Renal cortical epithelial cell (primary cell): ENCODE measurements around the gene TRMT6. TPM values are rescaled to one million over a fixed set of nuclear protein-coding genes. Genes with fewer than 3 reads are reported as not detected.
A peak's percentile ranks its signal among the peaks of the same experiment; 100 is the strongest.

ENCODE experiments used
- DNase-seq: peaks from one replicate; pipeline ENCODE4 v3.0.0-alpha.2; 2011; ENCODE audit warnings: low read depth
- total RNA-seq: library from RNA; depleted of rRNA; stranded (reverse); fragments of >200 nt; gene quantifications from 2 replicates; pipeline ENCODE4 v1.2.3, GENCODE V29; 2014

TRMT6 gene, protein sequence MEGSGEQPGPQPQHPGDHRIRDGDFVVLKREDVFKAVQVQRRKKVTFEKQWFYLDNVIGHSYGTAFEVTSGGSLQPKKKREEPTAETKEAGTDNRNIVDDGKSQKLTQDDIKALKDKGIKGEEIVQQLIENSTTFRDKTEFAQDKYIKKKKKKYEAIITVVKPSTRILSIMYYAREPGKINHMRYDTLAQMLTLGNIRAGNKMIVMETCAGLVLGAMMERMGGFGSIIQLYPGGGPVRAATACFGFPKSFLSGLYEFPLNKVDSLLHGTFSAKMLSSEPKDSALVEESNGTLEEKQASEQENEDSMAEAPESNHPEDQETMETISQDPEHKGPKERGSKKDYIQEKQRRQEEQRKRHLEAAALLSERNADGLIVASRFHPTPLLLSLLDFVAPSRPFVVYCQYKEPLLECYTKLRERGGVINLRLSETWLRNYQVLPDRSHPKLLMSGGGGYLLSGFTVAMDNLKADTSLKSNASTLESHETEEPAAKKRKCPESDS
- 15.1 and 18.8 TPM in 2 replicates for total RNA-seq

- DNase-seq: peak; percentile 94
Observed at GRCh38 chr20:5950271-5951031, at the start of gene TRMT6, which contains the start of gene MCM8. Gene TRMT6, minus strand, starts transcription at chr20:5950533. Its CDS starts 128 bp downstream, at chr20:5950405. Gene MCM8, plus strand, starts transcription at chr20:5950652. Its CDS starts 1,364 bp downstream, at chr20:5952016.

- no peak for DNase-seq
Observed at GRCh38 chr20:5999783-6000182, 49.5 kb upstream of the TRMT6 start.

GRCh38 chr20:5996765-5997164 lies 46.4 kb upstream of the TRMT6 start:
- DNase-seq: peak; percentile 60

- DNase-seq: peak; percentile 91
Observed at GRCh38 chr20:5991623-5992441, 41.5 kb upstream of the TRMT6 start.

GRCh38 chr20:5990946-5991345 lies 40.6 kb upstream of the TRMT6 start:
- DNase-seq: peak; percentile 71

- DNase-seq: no peak
Observed at GRCh38 chr20:5989539-5989938, 39.2 kb upstream of the TRMT6 start.

DNA sequence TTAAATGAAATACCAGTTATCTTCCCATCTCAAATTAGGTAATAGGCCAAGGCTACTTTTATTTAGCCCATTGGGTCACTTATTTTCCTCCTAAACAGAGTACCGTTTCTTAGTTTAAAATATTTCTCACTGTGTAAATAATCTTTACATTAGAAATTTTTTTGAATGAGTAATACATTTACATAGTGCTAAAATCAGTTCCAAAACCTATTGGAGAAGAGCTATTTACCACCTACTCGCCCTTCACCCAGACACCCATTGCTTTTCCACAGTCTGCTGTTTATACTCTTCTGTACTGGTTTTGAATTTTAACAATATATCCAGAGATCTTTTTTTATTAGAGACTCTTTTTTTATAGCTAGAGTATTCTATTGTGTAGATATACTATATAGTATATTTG lies 37.0 kb upstream of the TRMT6 start:
- no peak for DNase-seq

- DNase-seq: no peak
Observed at GRCh38 chr20:5980720-5981538, 30.6 kb upstream of the TRMT6 start.

DNA sequence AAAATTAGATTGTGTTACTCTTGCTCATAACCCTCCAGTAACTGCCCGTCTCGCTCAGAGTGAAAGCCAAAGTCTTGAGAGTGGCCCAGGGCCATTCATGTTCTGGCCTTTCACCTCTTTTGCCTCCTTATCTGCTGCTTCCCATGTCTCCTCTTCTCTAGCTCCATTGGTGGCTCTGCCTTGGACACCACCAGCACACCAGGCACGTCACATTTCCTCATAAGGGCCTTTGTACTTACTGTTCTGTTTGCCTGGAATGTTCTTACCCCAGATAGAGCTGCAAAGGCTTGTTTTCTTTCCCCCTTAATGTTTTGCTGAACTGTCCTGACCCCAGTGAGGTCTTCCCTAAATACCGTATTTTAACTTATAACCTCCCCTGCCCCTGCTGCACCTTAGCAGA lies 29.5 kb upstream of the TRMT6 start:
- no peak for DNase-seq

- no peak for DNase-seq
Observed at GRCh38 chr20:5977975-5978374, 27.6 kb upstream of the TRMT6 start.

- no peak for DNase-seq
Observed at GRCh38 chr20:5977223-5977622, 26.9 kb upstream of the TRMT6 start.

DNA sequence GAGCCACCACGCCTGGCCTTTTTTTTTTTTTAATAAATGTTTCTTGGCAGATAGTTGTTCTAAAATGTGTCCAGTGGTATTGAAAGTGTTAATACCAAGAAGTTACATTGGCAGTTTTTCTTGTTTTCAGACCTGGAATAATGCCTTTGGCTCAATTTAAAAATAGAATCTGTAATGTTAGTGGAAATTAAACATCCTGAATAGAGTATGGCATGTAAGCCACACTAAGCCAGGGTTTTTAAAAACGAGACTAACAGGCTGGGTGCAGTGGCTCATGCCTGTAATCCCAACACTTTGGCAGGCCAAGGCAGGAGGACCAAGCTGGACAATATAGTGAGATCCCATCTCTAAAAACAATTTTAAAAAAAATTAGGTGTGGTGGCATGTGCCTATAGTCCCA lies 25.4 kb upstream of the TRMT6 start:
- DNase-seq: no peak

DNA sequence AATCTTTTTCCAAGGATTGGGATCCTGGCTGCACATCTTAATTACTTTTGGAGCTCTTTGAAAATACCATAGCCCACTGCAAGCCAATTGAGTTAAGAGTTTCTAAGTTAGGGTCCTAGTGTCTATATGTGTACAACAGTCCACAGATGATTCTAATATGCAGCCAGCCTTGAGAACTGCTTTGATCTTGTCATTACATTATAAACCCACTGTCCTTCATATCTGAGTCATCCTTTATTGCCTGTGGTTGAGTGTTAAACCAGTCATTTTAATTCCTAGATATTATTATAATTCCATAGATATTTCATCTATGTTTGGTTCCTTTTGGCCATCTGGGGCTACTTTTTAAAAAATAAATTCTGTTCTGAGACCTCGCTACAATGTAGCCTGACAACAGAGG lies 24.2 kb upstream of the TRMT6 start:
- peak; percentile 33 for DNase-seq

DNA sequence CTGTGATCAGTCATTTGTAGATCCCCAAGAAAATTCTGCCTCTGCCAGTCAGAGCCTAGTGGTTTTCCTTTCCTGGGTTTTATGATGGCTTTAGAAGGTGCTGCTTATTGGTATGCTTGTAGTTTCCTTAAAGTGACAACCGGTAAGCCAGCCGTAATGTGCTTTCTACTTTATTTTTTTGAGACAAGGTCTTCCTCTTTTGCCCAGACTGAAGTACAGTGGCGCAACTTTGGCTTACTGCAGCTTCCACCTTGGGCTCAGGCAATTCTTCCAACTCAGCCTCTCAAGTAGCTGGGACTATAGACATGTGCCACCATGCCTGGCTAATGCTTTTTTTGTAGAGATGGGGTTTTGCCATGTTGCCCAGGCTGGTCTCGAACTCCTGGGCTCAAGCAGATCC lies 23.6 kb upstream of the TRMT6 start:
- peak; percentile 29 for DNase-seq

DNA sequence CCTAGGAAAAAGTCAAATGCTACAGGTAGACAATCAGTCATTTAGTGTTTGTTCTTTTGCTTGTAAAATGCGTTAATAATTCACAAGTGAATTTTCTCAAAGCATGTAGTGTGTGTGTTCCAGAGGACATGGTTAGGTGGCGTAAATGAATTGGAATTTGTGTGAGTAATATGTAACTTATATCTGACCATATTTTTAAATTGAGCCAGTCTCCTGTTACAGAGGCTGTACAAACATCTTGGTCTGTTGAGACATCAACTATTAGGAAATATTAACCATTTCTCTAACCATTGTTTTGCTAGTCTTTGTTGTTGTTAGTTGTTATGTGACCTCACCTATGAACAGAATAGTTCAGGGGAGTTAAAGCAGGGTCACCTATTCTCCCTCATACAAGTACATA lies 22.8 kb upstream of the TRMT6 start:
- DNase-seq: peak; percentile 100

DNA sequence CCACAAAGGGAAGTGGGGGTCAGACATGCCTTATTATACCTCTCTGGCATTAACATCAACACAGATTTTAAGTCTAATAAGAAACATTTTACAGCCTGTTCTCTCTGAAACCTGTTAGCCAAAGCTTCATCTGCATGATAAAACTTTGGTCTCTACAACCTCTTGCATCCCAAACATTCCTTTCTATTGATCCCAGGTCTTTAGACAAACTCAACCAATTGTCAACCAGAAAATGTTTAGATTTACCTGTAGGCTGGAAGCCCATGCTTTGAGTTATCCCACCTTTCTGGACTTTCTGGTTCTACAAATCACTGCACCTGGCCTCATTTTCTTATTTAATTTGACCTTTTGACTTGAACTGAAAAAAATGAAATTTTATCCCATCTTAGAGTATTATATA lies 20.9 kb upstream of the TRMT6 start:
- no peak for DNase-seq

GRCh38 chr20:5970381-5970780 lies 20.0 kb upstream of the TRMT6 start:
- no peak for DNase-seq

DNA sequence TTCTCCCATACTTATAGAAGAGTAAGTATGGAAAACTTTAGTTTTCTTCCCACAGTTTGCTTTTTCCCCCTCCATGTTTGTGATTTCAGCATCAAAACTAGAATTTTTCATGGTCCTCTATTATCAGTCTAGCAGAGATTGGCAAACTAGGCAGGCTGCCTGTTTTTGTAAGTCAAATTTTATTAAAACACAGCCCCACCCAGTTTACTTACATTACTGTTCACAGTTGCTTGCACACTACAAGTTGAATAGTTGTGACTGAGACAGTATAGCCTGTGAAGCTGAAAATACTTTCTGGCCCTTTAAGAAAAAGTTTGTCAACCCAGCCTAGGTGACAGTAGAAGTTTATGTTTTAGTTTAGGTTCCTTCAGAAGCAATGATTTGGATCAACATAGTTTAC lies 19.6 kb upstream of the TRMT6 start:
- DNase-seq: no peak

- no peak for DNase-seq
Observed at GRCh38 chr20:5969348-5969935, 19.1 kb upstream of the TRMT6 start.

GRCh38 chr20:5968462-5968861 lies 18.1 kb upstream of the TRMT6 start:
- no peak for DNase-seq

DNA sequence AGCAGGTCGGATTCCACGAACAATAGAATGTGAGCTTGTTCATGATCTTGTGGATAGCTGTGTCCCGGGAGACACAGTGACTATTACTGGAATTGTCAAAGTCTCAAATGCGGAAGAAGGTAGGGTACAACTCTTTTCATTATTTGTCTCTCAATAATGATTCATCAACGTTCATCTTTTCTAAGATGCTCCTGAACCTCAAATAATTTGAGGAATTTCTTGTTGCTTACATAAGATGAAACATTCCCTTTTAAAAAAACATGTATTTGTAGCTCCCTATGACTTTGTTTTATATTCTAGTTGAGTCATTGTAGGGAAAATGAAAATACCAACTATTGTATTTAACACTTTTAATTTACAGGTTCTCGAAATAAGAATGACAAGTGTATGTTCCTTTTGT lies 17.1 kb upstream of the TRMT6 start:
- DNase-seq: no peak
